HG02970 (cell line): ENCODE measurements around the gene SOX6.
"Not testable (repeated sequence)": the region's sequence is repeated elsewhere in the genome, so short reads cannot be mapped to it uniquely, and the experiment has no call there.

Source experiments
- ATAC-seq: cut with Tn5 transposase; IDR thresholded peaks from one replicate; pipeline ENCODE4 v1.9.1; 2021; ENCODE audit warnings: mild to moderate bottlenecking, moderate library complexity, moderate number of reproducible peaks; ENCODE audit not compliant: unreplicated experiment, low FRiP score

Gene SOX6

GRCh38 chr11:16078936-16079335 lies 277.4 kb downstream of the SOX6 start:
- no peak for ATAC-seq

GRCh38 chr11:16070573-16070972 lies 285.8 kb downstream of the SOX6 start:
- no peak for ATAC-seq

- ATAC-seq, result not testable (repeated sequence)
Observed at GRCh38 chr11:16067268-16067667, 289.1 kb downstream of the SOX6 start.

GRCh38 chr11:16059332-16059731 lies 297.0 kb downstream of the SOX6 start:
- ATAC-seq, result no peak

GRCh38 chr11:16058671-16059070 lies 297.7 kb downstream of the SOX6 start:
- ATAC-seq, result no peak

- no peak for ATAC-seq
Observed at GRCh38 chr11:16052750-16053149, 303.6 kb downstream of the SOX6 start.

GRCh38 chr11:16049611-16050010 lies 306.7 kb downstream of the SOX6 start:
- no peak for ATAC-seq

GRCh38 chr11:16047073-16047472 lies 309.3 kb downstream of the SOX6 start:
- no peak for ATAC-seq

- ATAC-seq, result no peak
Observed at GRCh38 chr11:16043617-16044016, 312.7 kb downstream of the SOX6 start.

- no peak for ATAC-seq
Observed at GRCh38 chr11:16041207-16041606, 315.1 kb downstream of the SOX6 start.

- ATAC-seq, result no peak
Observed at GRCh38 chr11:16040151-16040550, 316.2 kb downstream of the SOX6 start.

- ATAC-seq, result no peak
Observed at GRCh38 chr11:16037179-16037578, 319.2 kb downstream of the SOX6 start.

- no peak for ATAC-seq
Observed at GRCh38 chr11:16036218-16036617, 320.1 kb downstream of the SOX6 start.

- ATAC-seq, result no peak
Observed at GRCh38 chr11:16034074-16034473, 322.3 kb downstream of the SOX6 start.

- no peak for ATAC-seq
Observed at GRCh38 chr11:16032974-16033373, 323.4 kb downstream of the SOX6 start.

- ATAC-seq, result no peak
Observed at GRCh38 chr11:16031210-16031609, 325.1 kb downstream of the SOX6 start.

- ATAC-seq, result no peak
Observed at GRCh38 chr11:16030664-16031063, 325.7 kb downstream of the SOX6 start.

- not testable (repeated sequence) for ATAC-seq
Observed at GRCh38 chr11:16029151-16029550, 327.2 kb downstream of the SOX6 start.

- ATAC-seq, result no peak
Observed at GRCh38 chr11:16028419-16028818, 327.9 kb downstream of the SOX6 start.

GRCh38 chr11:16027621-16028020 lies 328.7 kb downstream of the SOX6 start:
- ATAC-seq, result no peak

- no peak for ATAC-seq
Observed at GRCh38 chr11:16026849-16027248, 329.5 kb downstream of the SOX6 start.

- no peak for ATAC-seq
Observed at GRCh38 chr11:16018931-16019330, 337.4 kb downstream of the SOX6 start.

- ATAC-seq, result no peak
Observed at GRCh38 chr11:16016468-16016829, 339.9 kb downstream of the SOX6 start.
